HUES6 (cell line): ENCODE results near the gene ANKS6.

Source experiments
- H3K27ac ChIP-seq: 2 replicates; pipeline ENCODE4 v1.7.0; 2013; ENCODE audit warnings: low read depth, mild to moderate bottlenecking, low read length, inconsistent platforms
- H3K27me3 ChIP-seq: 2 replicates; pipeline ENCODE4 v1.6.1; 2013; ENCODE audit warnings: low read length; ENCODE audit not compliant: control insufficient read depth, insufficient read depth
- H3K36me3 ChIP-seq: 2 replicates; pipeline ENCODE4 v1.6.1; 2013; ENCODE audit warnings: low read length; ENCODE audit not compliant: control insufficient read depth, insufficient read depth
- H3K4me1 ChIP-seq: 2 replicates; pipeline ENCODE4 v1.6.1; 2013; ENCODE audit warnings: low read length; ENCODE audit not compliant: control insufficient read depth, insufficient read depth
- H3K4me3 ChIP-seq: 2 replicates; pipeline ENCODE4 v1.5.1; 2013; ENCODE audit warnings: low read depth, low read length
- H3K9ac ChIP-seq: one replicate; pipeline ENCODE4 v1.6.1; 2013; ENCODE audit warnings: mild to moderate bottlenecking, low read length
- H3K9me3 ChIP-seq: 2 replicates; pipeline ENCODE4 v1.6.1; 2013; ENCODE audit warnings: low read depth, low read length; ENCODE audit not compliant: control insufficient read depth, insufficient read depth

ANKS6 gene

GRCh38 chr9:98791608-98792490 lies 4.5 kb downstream of the ANKS6 start:
- Histone ChIP-seq H3K27ac (no peak overlapping the region), H3K4me1 (peaks cover 31% of the 10 kb centered on the region), H3K9ac (no peak overlapping the region), H3K4me3 (no peak overlapping the region), H3K36me3 (peaks cover 28% of the 10 kb centered on the region), H3K27me3 (peaks cover under 1% of the 10 kb centered on the region; the same call in 1 of the 2 replicates), H3K9me3 (no peaks in the 10 kb centered on the region)

- no peak overlapping the region for H3K4me3 ChIP-seq
- H3K36me3 ChIP-seq = peaks cover 28% of the 10 kb centered on the region
- peaks cover 29% of the 10 kb centered on the region for H3K4me1 ChIP-seq
- no peak overlapping the region for H3K9ac ChIP-seq
- no peaks in the 10 kb centered on the region for H3K27me3 ChIP-seq
- no peak overlapping the region for H3K27ac ChIP-seq
- H3K9me3 ChIP-seq = no peaks in the 10 kb centered on the region
Measured at GRCh38 chr9:98790842-98791607, 5.3 kb downstream of the ANKS6 start.

GRCh38 chr9:98790134-98790841 lies 6.1 kb downstream of the ANKS6 start:
- Histone ChIP-seq H3K9me3 (no peaks in the 10 kb centered on the region), H3K27me3 (no peaks in the 10 kb centered on the region), H3K4me1 (peaks cover 25% of the 10 kb centered on the region), H3K36me3 (peaks cover 33% of the 10 kb centered on the region), H3K27ac (no peak overlapping the region), H3K9ac (no peak overlapping the region), H3K4me3 (no peak overlapping the region)

- Histone ChIP-seq H3K9me3 (no peaks in the 10 kb centered on the region), H3K27me3 (no peaks in the 10 kb centered on the region), H3K4me3 (no peak overlapping the region), H3K27ac (no peak overlapping the region), H3K36me3 (peaks cover 33% of the 10 kb centered on the region), H3K9ac (no peak overlapping the region), H3K4me1 (peaks cover 18% of the 10 kb centered on the region)
Measured at GRCh38 chr9:98789483-98790133, 6.7 kb downstream of the ANKS6 start.

- Histone ChIP-seq H3K9ac (no peak overlapping the region), H3K4me1 (peaks cover 12% of the 10 kb centered on the region), H3K27ac (no peak overlapping the region), H3K27me3 (no peaks in the 10 kb centered on the region), H3K9me3 (no peaks in the 10 kb centered on the region), H3K36me3 (peaks cover 47% of the 10 kb centered on the region), H3K4me3 (no peak overlapping the region)
Measured at GRCh38 chr9:98787766-98788335, 8.5 kb downstream of the ANKS6 start.

- H3K9me3 ChIP-seq = no peaks in the 10 kb centered on the region
- H3K4me1 ChIP-seq = peaks cover 7% of the 10 kb centered on the region
- no peak overlapping the region for H3K9ac ChIP-seq
- no peaks in the 10 kb centered on the region for H3K27me3 ChIP-seq
- no peak overlapping the region for H3K4me3 ChIP-seq
- no peak overlapping the region for H3K27ac ChIP-seq
- peaks cover 56% of the 10 kb centered on the region for H3K36me3 ChIP-seq
Measured at GRCh38 chr9:98786750-98787510, 9.4 kb downstream of the ANKS6 start.

- Histone ChIP-seq H3K36me3 (peaks cover 64% of the 10 kb centered on the region), H3K9me3 (no peaks in the 10 kb centered on the region)
Measured at GRCh38 chr9:98784831-98785806, 11.2 kb downstream of the ANKS6 start.

GRCh38 chr9:98783518-98784226 lies 12.7 kb downstream of the ANKS6 start:
- Histone ChIP-seq H3K4me3 (no peak overlapping the region), H3K27me3 (no peaks in the 10 kb centered on the region), H3K9ac (no peak overlapping the region), H3K27ac (no peak overlapping the region), H3K4me1 (no peaks in the 10 kb centered on the region), H3K36me3 (peaks cover 54% of the 10 kb centered on the region), H3K9me3 (no peaks in the 10 kb centered on the region)

More at GRCh38 chr9:98784831-98785806, 11.2 kb downstream of the ANKS6 start:
- Histone ChIP-seq H3K9ac (no peak overlapping the region), H3K4me3 (no peak overlapping the region), H3K27ac (no peak overlapping the region), H3K27me3 (no peaks in the 10 kb centered on the region), H3K4me1 (no peaks in the 10 kb centered on the region)
